GM18505 (cell line): ENCODE measurements around the gene SORT1.
"Not testable (repeated sequence)": the region's sequence is repeated elsewhere in the genome, so short reads cannot be mapped to it uniquely, and the experiment has no call there.

Experiments
- ATAC-seq: cut with Tn5 transposase; IDR thresholded peaks from one replicate; pipeline ENCODE4 v1.9.1; 2021; ENCODE audit not compliant: unreplicated experiment
- POLR2A ChIP-seq: IDR thresholded peaks from 4 replicates; pipeline ENCODE4 v1.6.1; 2011; ENCODE audit warnings: borderline replicate concordance; ENCODE audit not compliant: insufficient read depth, insufficient read length; ENCODE audit errors: extremely low read depth

SORT1 gene

DNA sequence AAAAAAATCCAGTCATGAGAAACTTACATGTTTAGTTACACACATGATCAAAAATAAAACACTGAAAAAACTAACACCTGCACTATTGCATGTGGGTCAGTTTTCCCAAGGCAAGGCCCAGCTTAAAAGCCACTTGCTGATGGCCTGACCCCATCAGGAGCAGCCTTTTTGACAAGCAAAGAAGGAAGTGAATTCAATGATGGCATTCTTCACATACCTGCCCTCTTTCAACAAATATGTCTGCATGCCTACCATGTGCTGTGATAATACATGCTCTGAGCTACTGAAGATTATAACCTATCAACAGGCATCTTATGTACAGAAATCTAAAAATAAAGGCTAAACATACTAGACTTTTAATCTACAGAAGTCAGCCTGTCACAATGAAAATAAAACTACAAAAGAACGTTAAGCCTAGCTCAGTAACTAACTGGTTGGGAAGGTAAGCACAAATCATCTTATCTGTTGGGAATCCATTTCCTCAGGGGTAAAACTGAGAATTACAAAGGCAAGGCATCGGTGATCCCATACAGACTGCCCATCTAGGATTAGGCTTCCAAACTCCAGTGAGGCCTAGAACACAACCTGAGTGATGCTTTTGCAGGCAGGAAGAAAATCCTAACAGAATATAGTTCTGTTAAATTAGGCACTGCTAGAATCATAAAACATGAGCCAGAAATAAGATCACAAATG lies 14.5 kb downstream of the SORT1 start:
- no peak for TF ChIP-seq POLR2A
- ATAC-seq, result no peak

- no peak for ATAC-seq
- TF ChIP-seq POLR2A, result no peak
Measured at GRCh38 chr1:109381573-109381972, 16.1 kb downstream of the SORT1 start.

DNA sequence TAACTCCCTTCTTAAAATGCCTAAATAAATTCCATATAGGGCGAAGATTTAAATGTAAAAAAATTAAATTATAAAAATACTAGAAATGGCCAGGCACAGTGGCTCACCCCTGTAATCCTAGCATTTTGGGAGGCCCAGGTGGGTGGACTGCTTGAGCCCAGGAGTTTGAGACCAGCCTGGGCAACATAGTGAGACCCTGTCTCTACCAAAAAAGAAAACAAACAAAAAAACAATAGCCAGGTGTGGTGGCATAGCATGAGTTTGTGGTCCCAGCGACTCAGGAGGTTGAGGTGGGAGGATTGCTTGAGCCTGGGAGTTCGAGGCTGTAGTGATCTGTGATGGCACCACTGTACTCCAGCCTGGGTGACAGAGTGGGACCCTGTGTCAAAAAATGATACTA lies 17.8 kb downstream of the SORT1 start:
- no peak for ATAC-seq

DNA sequence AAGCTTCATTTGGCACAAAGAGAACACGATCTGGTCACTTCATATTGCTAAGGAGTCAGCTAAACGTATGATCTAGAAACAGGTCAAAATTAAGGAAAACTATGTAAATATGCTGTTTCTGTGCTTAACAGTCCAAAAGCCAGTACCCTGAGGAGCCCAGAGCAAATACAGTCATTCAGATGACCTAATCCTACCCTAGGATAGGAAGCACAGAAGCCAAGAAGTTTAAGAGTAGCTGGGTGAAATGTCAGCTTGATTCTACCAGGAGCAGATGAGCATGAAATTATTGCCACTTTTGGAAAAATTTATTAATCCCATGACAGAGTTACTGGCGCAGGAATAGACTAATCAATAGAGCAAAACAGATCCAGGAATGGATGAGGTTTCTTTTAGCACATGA lies 18.3 kb downstream of the SORT1 start:
- no peak for TF ChIP-seq POLR2A
- no peak for ATAC-seq

More for the DNA sequence above, 17.8 kb downstream of the SORT1 start:
- no peak for TF ChIP-seq POLR2A

GRCh38 chr1:109377698-109378097 lies 20.0 kb downstream of the SORT1 start:
- no peak for TF ChIP-seq POLR2A
- no peak for ATAC-seq

DNA sequence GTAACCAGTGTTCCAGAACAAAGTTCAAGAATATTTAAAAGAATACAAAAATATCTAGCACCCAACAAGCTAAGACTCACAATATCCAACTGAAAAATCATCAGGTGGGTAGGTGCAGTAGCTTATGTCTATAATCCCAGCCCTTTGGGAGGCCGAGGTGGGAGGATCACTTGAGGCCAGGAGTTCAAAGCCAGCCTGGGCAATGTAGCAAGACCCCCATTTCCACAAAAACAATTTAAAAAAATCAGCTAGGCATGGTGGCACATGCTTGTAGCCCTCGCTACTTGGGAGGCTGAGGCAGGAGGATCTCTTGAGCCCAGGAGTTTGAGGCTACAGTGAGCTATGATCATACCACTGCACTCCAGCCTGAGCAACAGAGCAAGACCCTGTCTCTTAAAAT lies 24.0 kb downstream of the SORT1 start:
- not testable (repeated sequence) for ATAC-seq

GRCh38 chr1:109373126-109373525 lies 24.6 kb downstream of the SORT1 start:
- ATAC-seq, result no peak
- TF ChIP-seq POLR2A, result no peak

- no peak for ATAC-seq
- TF ChIP-seq POLR2A, result no peak
Measured at GRCh38 chr1:109372281-109372680, 25.4 kb downstream of the SORT1 start.

DNA sequence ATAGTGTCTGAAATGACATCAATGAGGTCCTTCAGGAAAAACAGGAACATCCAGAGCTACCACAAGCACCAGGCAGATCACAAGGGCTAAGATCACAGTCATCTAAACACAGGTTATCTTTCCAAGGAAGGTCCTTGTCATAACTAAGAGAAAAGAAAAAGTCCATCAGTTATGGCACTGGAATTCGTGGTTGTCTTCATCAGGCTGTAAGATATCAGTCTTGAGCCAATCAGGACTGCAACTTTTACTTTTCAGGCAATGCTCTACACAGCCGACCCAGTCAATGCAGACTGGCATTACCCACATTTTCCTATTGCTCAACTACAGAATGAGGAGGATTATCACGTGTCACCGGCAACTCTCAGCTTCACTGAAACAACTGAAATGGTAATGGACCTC lies 26.4 kb downstream of the SORT1 start:
- TF ChIP-seq POLR2A, result no peak
- no peak for ATAC-seq

DNA sequence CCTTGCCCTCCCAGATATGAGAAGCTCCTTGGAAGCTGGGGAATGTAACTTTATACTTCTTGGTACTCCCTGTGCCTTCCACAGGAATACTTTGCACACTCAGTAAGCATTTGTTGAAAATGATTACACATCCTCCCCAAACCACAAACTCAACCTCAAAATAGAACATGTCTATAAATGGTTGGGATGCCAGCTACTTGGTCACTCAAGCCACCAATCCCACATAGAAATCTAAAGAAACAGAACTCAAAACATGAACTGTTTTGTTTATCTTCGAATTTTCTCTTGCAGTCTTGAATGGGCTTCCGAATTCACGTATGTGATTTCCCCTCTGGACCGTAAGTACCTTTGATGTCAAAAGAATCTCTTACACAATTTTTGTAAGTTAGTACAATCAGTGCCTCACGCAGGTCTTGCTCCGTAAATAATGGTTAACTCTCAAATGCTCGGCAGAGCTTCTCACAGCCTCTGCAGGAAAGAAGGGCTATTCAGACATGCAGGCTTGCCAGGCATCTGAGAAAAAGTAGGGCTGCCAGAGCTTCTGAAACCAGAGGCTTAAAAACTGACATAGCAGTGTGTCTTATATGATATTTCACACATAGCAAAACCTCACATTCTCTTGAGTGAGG lies 26.9 kb downstream of the SORT1 start:
- TF ChIP-seq POLR2A, result no peak
- no peak for ATAC-seq

- no peak for TF ChIP-seq POLR2A
- no peak for ATAC-seq
Measured at GRCh38 chr1:109369167-109369746, 28.5 kb downstream of the SORT1 start.

DNA sequence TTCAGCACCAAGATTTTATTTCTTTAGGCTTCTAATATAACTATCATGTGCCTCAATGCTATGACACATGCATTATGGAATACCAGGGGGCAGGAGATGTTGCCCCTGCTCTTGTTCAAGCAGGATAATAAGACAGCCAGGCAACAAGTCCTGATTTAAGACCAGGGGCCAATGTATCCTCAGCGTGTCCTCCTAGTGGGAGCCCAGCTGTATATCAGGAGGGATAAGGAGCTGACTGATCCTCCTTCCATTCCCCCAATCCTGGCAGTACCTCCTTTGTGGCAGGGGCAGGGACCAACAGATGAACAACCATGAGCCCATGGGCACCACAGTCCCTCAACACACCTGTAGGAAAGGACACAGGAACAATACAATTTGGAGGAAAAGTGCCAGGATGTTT lies 29.3 kb downstream of the SORT1 start:
- TF ChIP-seq POLR2A, result no peak
- ATAC-seq, result no peak

DNA sequence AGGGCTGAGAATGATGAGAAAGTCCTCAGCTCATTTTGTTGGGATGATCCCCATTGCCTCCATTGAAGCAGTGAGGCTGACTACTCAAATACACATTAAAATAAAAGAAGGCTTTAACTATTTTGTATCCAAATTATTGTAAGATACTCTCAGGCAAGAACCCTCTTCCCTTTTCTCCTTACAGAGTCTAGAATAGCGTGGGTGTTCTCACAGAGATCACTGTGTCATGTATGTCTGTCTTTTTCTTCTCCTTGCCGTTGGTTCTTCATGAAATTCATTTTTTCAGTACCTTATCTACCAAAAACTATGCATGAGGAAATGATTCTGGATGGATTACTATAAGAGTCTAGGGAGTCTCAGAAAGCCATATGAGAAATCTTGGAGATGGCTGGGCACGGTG lies 30.1 kb downstream of the SORT1 start:
- ATAC-seq, result no peak
- TF ChIP-seq POLR2A, result no peak

- ATAC-seq, result no peak
- no peak for TF ChIP-seq POLR2A
Measured at GRCh38 chr1:109365642-109366204, 32.0 kb downstream of the SORT1 start.
